Measurements from ENCODE around the gene GNAO1.

- no peak for TF ChIP-seq POLR2A (IDR thresholded peaks at IDR 0.05)
- no peak for TF ChIP-seq CTCF (IDR thresholded peaks at IDR 0.05)
Measured at GRCh38 chr16:56265184-56265583, 73.9 kb downstream of the GNAO1 start.

All from esophagus squamous epithelium (tissue), 4 donors.